Ovary (tissue), 9 donors: Measurements from ENCODE around the gene OR10A6. TPM values are rescaled to one million over a fixed set of nuclear protein-coding genes. Genes with fewer than 3 reads are reported as not detected.

Experiments
- DNase-seq, 5 donors: peaks; one replicate each; pipeline ENCODE4 v3.0.0-alpha.2; 2019 to 2020
- H3K27ac ChIP-seq, 2 donors: fragments of 200-600 bp; one replicate each; pipeline versions ENCODE4 v1.5.1 to v1.8.0; 2019 to 2022
- H3K27me3 ChIP-seq: fragments of 200-600 bp; one replicate; pipeline ENCODE4 v1.8.0; 2022
- H3K36me3 ChIP-seq: fragments of 200-600 bp; sonication (generic); one replicate; pipeline ENCODE4 v1.5.1; 2019
- H3K4me1 ChIP-seq: one replicate; pipeline ENCODE4 v1.8.1; 2013; ENCODE audit warnings: mild to moderate bottlenecking, moderate library complexity; ENCODE audit not compliant: insufficient read depth
- H3K4me3 ChIP-seq: fragments of 200-600 bp; sonication (generic); one replicate; pipeline ENCODE4 v1.5.1; 2017
- H3K9me3 ChIP-seq, 2 donors: fragments of 200-600 bp in 1 of 2; sonication (generic) in 1 of 2; one replicate each; pipeline versions ENCODE4 v1.5.1 to v1.8.1; 2013 to 2019; ENCODE audit warnings: mild to moderate bottlenecking in 1 of 2, moderate library complexity in 1 of 2
- CTCF ChIP-seq, 3 donors: fragments of 450-650 bp in 2 of 3; fragments of 200-600 bp in 1 of 3; IDR thresholded peaks; one replicate each; pipeline versions ENCODE4 v1.5.1 to v1.8.0; 2016 to 2022; ENCODE audit warnings: antibody characterized with exemption in 3 of 3, mild to moderate bottlenecking in 1 of 3
- EP300 ChIP-seq: sonication (generic); formaldehyde crosslinking; IDR thresholded peaks from one replicate; pipeline ENCODE4 v1.6.1; 2017; ENCODE audit warnings: antibody characterized with exemption
- POLR2A ChIP-seq: fragments of 450-650 bp; IDR thresholded peaks from one replicate; pipeline ENCODE4 v1.6.1; 2017; ENCODE audit warnings: antibody characterized with exemption, mild to moderate bottlenecking, moderate library complexity
- WGBS, 3 donors: extraction: QIAGEN DNeasy Blood & Tissue Kit in 1 of 3; methylation state at CpG; one replicate each; pipeline versions ENCODE4 v1.1.5 to v1.1.7; 2013 to 2017; 5-methylcytosine and 5-hydroxymethylcytosine counted together
- intact Hi-C, 4 donors: fragments of 100-400 bp; cut with DNase I; formaldehyde crosslinking; loops; one replicate each; pipeline versions ENCODE4 v1.11.0 to v1.15.1; 2022 to 2023
- polyA plus RNA-seq, 2 donors: library from polyadenylated mRNA; stranded (reverse); fragments of 200-250 nt in 1 of 2; fragments of 350-450 nt in 1 of 2; fragmentation: Illumina TruSeq in 1 of 2; extraction: RNeasy Lipid Tissue Mini Kit (QIAGEN cat#74804) in 1 of 2; gene quantifications; one replicate each; pipeline ENCODE4 v1.2.3, GENCODE V29; 2013 to 2014
- total RNA-seq, 7 donors: library from RNA; depleted of rRNA in 2 of 7; stranded (reverse); fragments of >200 nt in 2 of 7; fragmentation: NEBNext Ultra II Directional in 3 of 7; extraction: Animal tissue kit (Norgen Biotek cat#: 25700) in 3 of 7; gene quantifications; one replicate each; pipeline versions ENCODE4 v1.1.0 to v1.2.4, GENCODE V29; 2016 to 2023
- donor health status: DM: no; HTN: no; CAD: no; lungs with moderate emphysema.
- donor health status: DM: no; HTN: no; CAD: no.
- donor health status: Bipolar disorder and iron deficiency.
- donor health status: DM: yes; HTN: yes; CAD: no.
- donor health status: DM: no; HTN: no; CAD: no.
- donor health status: DM: yes; HTN: yes; CAD: no.

The OR10A6 gene
- total and polyA plus RNA-seq, 9 donors = not detected

- no peaks in the 10 kb centered on the region for H3K36me3 ChIP-seq
- H3K4me1 ChIP-seq = no peaks in the 10 kb centered on the region
- H3K4me3 ChIP-seq = no peak overlapping the region
- H3K9me3 ChIP-seq = no peaks in the 10 kb centered on the region
- H3K27ac ChIP-seq = no peak overlapping the region
- no peaks in the 10 kb centered on the region for H3K27me3 ChIP-seq
- 33 to 39% (median 38%) methylated on average over 2 of the region's 2 CpGs for WGBS, 3 donors
- DNase-seq = no peak
- TF ChIP-seq POLR2A (no peak), EP300 (no peak), CTCF (IDR thresholded peaks at IDR 0.05) (no peak)
- intact Hi-C loops = no loop called here
These were observed 20.7 kb downstream of the OR10A6 start for GRCh38 chr11:7910286-7910788.

GRCh38 chr11:7909585-7910285, 21.3 kb downstream of the OR10A6 start:
- intact Hi-C loops = no loop called here
- WGBS, 3 donors = 35 to 64% (median 44%) methylated on average over 2 of the region's 2 CpGs

GRCh38 chr11:7907121-7907520, 23.9 kb downstream of the OR10A6 start:
- WGBS, 3 donors = 25 to 43% (median 26%) methylated on average over 3 of the region's 3 CpGs
- intact Hi-C loops = no loop called here
- H3K9me3 ChIP-seq = no peaks in the 10 kb centered on the region
- H3K4me3 ChIP-seq = no peak overlapping the region
- H3K4me1 ChIP-seq = no peaks in the 10 kb centered on the region
- no peaks in the 10 kb centered on the region for H3K36me3 ChIP-seq
- no peak overlapping the region for H3K27ac ChIP-seq
- H3K27me3 ChIP-seq = no peaks in the 10 kb centered on the region
- DNase-seq = no peak
- no peak for TF ChIP-seq EP300
- no peak for TF ChIP-seq POLR2A
- no peak for TF ChIP-seq CTCF (IDR thresholded peaks at IDR 0.05)

More at GRCh38 chr11:7909585-7910285, 21.3 kb downstream of the OR10A6 start:
- Histone ChIP-seq H3K4me1 (no peaks in the 10 kb centered on the region), H3K4me3 (no peak overlapping the region), H3K27ac (no peak overlapping the region), H3K27me3 (no peaks in the 10 kb centered on the region), H3K9me3 (no peaks in the 10 kb centered on the region), H3K36me3 (no peaks in the 10 kb centered on the region)
- TF ChIP-seq POLR2A = no peak
- no peak for TF ChIP-seq CTCF (IDR thresholded peaks at IDR 0.05)
- no peak for TF ChIP-seq EP300
- no peak for DNase-seq

DNA sequence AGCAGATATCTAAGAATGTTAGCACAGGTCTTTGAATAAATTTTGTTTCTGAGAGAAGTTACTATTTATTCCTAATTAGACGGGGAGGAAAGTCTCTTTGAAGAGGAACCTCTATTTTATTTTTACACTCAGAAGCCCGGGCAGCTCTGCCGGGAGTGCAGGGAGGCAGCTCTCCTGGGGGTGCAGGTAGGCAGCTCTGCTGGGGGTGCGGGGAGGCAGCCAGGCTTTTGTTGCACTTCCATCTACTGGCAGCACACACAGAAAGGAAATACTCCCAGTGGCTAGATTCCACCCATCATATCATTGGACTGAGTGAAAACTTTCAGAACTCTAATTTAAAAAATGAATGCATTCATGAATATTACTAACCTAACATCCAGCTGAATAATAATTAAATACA, 24.6 kb downstream of the OR10A6 start:
- no peaks in the 10 kb centered on the region for H3K9me3 ChIP-seq
- H3K4me3 ChIP-seq = no peak overlapping the region
- H3K27ac ChIP-seq = no peak overlapping the region
- no peaks in the 10 kb centered on the region for H3K36me3 ChIP-seq
- DNase-seq = no peak
- TF ChIP-seq POLR2A = no peak
- TF ChIP-seq EP300 = no peak
- TF ChIP-seq CTCF (IDR thresholded peaks at IDR 0.05) = no peak
- 7 to 20% (median 7%) methylated on average over 4 of the region's 4 CpGs for WGBS, 3 donors
- no peaks in the 10 kb centered on the region for H3K4me1 ChIP-seq
- no peaks in the 10 kb centered on the region for H3K27me3 ChIP-seq
- intact Hi-C loops = no loop called here
